ENCODE results near the gene LRRC45.

LRRC45 gene

GRCh38 chr17:82050761-82051641 lies 27.9 kb downstream of the LRRC45 start:
- TF ChIP-seq FOXP2 (optimal IDR thresholded peaks at IDR 0.05; ENCODE audit: borderline replicate concordance, extremely low read depth, extremely low read length, insufficient read depth), result no peak
- no peak for TF ChIP-seq REST (IDR thresholded peaks at IDR 0.05; ENCODE audit: insufficient read depth in 1 of 2, low read depth in 2 of 2, low read length in 2 of 2)

- TF ChIP-seq REST (IDR thresholded peaks at IDR 0.05; ENCODE audit: insufficient read depth in 1 of 2, low read depth in 2 of 2, low read length in 2 of 2), result peak in 1 of 2 experiments; percentile 21; a peak in 1 of 4 replicates
- no peak for TF ChIP-seq SIN3A (IDR thresholded peaks at IDR 0.05; ENCODE audit: borderline replicate concordance, insufficient read depth, low read length)
- TF ChIP-seq TAF1 (IDR thresholded peaks at IDR 0.05; ENCODE audit: borderline replicate concordance, insufficient read depth, low read length), result 0 out of 2 replicates have a peak, but pooled peaks have one; percentile 30
- no peak for TF ChIP-seq FOXP2 (optimal IDR thresholded peaks at IDR 0.05; ENCODE audit: borderline replicate concordance, extremely low read depth, extremely low read length, insufficient read depth)
- no peak; the same call in 1 of the 2 replicates for TF ChIP-seq POLR2AphosphoS5 (IDR thresholded peaks at IDR 0.05; ENCODE audit: low read depth, low read length)
Observed at GRCh38 chr17:82051776-82052637, 28.9 kb downstream of the LRRC45 start, which contains the start of the genes GPS1 and RFNG. Gene GPS1, plus strand, starts transcription at chr17:82051898. Its CDS starts 34 bp downstream, at chr17:82051932. Gene RFNG, minus strand, starts transcription at chr17:82051811. Its CDS starts 45 bp downstream, at chr17:82051766.

- TF ChIP-seq REST (IDR thresholded peaks at IDR 0.05; ENCODE audit: insufficient read depth in 1 of 2, low read depth in 2 of 2, low read length in 2 of 2), result no peak
- no peak for TF ChIP-seq SIN3A (IDR thresholded peaks at IDR 0.05; ENCODE audit: borderline replicate concordance, insufficient read depth, low read length)
- no peak for TF ChIP-seq TAF1 (IDR thresholded peaks at IDR 0.05; ENCODE audit: borderline replicate concordance, insufficient read depth, low read length)
- TF ChIP-seq FOXP2 (optimal IDR thresholded peaks at IDR 0.05; ENCODE audit: borderline replicate concordance, extremely low read depth, extremely low read length, insufficient read depth), result no peak
- no peak for TF ChIP-seq POLR2AphosphoS5 (IDR thresholded peaks at IDR 0.05; ENCODE audit: low read depth, low read length)
Observed at GRCh38 chr17:82052638-82053059, 29.5 kb downstream of the LRRC45 start.

- TF ChIP-seq TAF1 (IDR thresholded peaks at IDR 0.05; ENCODE audit: borderline replicate concordance, insufficient read depth, low read length) (no peak), FOXP2 (optimal IDR thresholded peaks at IDR 0.05; ENCODE audit: borderline replicate concordance, extremely low read depth, extremely low read length, insufficient read depth) (no peak), POLR2AphosphoS5 (IDR thresholded peaks at IDR 0.05; ENCODE audit: low read depth, low read length) (no peak), SIN3A (IDR thresholded peaks at IDR 0.05; ENCODE audit: borderline replicate concordance, insufficient read depth, low read length) (no peak)
Observed at GRCh38 chr17:82053130-82053529, 30.0 kb downstream of the LRRC45 start.

- TF ChIP-seq TAF1 (IDR thresholded peaks at IDR 0.05; ENCODE audit: borderline replicate concordance, insufficient read depth, low read length) (no peak), FOXP2 (optimal IDR thresholded peaks at IDR 0.05; ENCODE audit: borderline replicate concordance, extremely low read depth, extremely low read length, insufficient read depth) (no peak), SIN3A (IDR thresholded peaks at IDR 0.05; ENCODE audit: borderline replicate concordance, insufficient read depth, low read length) (no peak), REST (IDR thresholded peaks at IDR 0.05; ENCODE audit: insufficient read depth in 1 of 2, low read depth in 2 of 2, low read length in 2 of 2) (no peak), POLR2AphosphoS5 (IDR thresholded peaks at IDR 0.05; ENCODE audit: low read depth, low read length) (no peak)
Observed at GRCh38 chr17:82053556-82054263, 30.6 kb downstream of the LRRC45 start.
